KOPT-K1 (cell line): Measurements from ENCODE around the gene PILRB.
A peak's percentile ranks its signal among the peaks of the same experiment; 100 is the strongest.
"Not testable (repeated sequence)": the region's sequence is repeated elsewhere in the genome, so short reads cannot be mapped to it uniquely, and the experiment has no call there.

ENCODE experiments used
- H3K27ac ChIP-seq: fragments of 200-600 bp; sonication (generic); 2 replicates; pipeline ENCODE4 v1.5.1; 2016; ENCODE audit warnings: antibody characterized with exemption, mild to moderate bottlenecking, low read depth, low read length; ENCODE audit not compliant: poor library complexity, severe bottlenecking
- H3K36me3 ChIP-seq: fragments of 200-600 bp; sonication (generic); 2 replicates; pipeline ENCODE4 v1.5.1; 2017; ENCODE audit warnings: antibody characterized with exemption, mild to moderate bottlenecking, low read length, moderate library complexity; ENCODE audit not compliant: insufficient read depth
- H3K9me3 ChIP-seq: fragments of 200-600 bp; sonication (generic); 2 replicates; pipeline ENCODE4 v1.5.1; 2017; ENCODE audit warnings: antibody characterized with exemption, low read length, mild to moderate bottlenecking; ENCODE audit not compliant: insufficient read depth, poor library complexity, severe bottlenecking

Gene PILRB

GRCh38 chr7:100358027-100358856, at the start of gene PILRB:
TSS of gene PILRB (plus strand) at chr7:100358117. CDS start at chr7:100358303, 186 bp downstream.
- Histone ChIP-seq H3K36me3 (peaks cover 100% of the 10 kb centered on the region), H3K9me3 (no peaks in the 10 kb centered on the region), H3K27ac (no peak within 1 kb of the TSS)

- not testable (repeated sequence) for H3K9me3 ChIP-seq, H3K27ac ChIP-seq
- peaks cover 12% of the 10 kb centered on the region; the same call in 1 of the 2 replicates for H3K36me3 ChIP-seq
These were observed 39.6 kb upstream of the PILRB start for GRCh38 chr7:100318329-100318728.

GRCh38 chr7:100321648-100322047, 36.3 kb upstream of the PILRB start:
- not testable (repeated sequence) for H3K27ac ChIP-seq, H3K9me3 ChIP-seq
- H3K36me3 ChIP-seq = peaks cover 34% of the 10 kb centered on the region

- H3K9me3 ChIP-seq, H3K27ac ChIP-seq: not testable (repeated sequence)
- H3K36me3 ChIP-seq = peaks cover 57% of the 10 kb centered on the region
These were observed 33.7 kb upstream of the PILRB start for GRCh38 chr7:100324194-100324593.

- H3K36me3 ChIP-seq = peaks cover 59% of the 10 kb centered on the region
- H3K27ac ChIP-seq = not testable (repeated sequence)
These were observed 32.2 kb upstream of the PILRB start for GRCh38 chr7:100325671-100326070.

GRCh38 chr7:100326914-100327313, 31.0 kb upstream of the PILRB start:
- peaks cover 61% of the 10 kb centered on the region for H3K36me3 ChIP-seq
- H3K27ac ChIP-seq, H3K9me3 ChIP-seq: not testable (repeated sequence)

More at GRCh38 chr7:100325671-100326070, 32.2 kb upstream of the PILRB start:
- H3K9me3 ChIP-seq = not testable (repeated sequence)

GRCh38 chr7:100335566-100336466, 22.1 kb upstream of the PILRB start:
- Histone ChIP-seq H3K36me3 (peaks cover 34% of the 10 kb centered on the region), H3K27ac (peak overlapping the region; percentile 79)
- not testable (repeated sequence) for H3K9me3 ChIP-seq

- not testable (repeated sequence) for H3K27ac ChIP-seq, H3K9me3 ChIP-seq
- H3K36me3 ChIP-seq = peaks cover 50% of the 10 kb centered on the region
These were observed 19.7 kb upstream of the PILRB start for GRCh38 chr7:100338083-100338696.

- Histone ChIP-seq H3K36me3 (peaks cover 74% of the 10 kb centered on the region), H3K27ac (peak overlapping the region; percentile 18)
- H3K9me3 ChIP-seq = not testable (repeated sequence)
These were observed 16.6 kb upstream of the PILRB start for GRCh38 chr7:100341286-100341685.

- Histone ChIP-seq H3K36me3 (peaks cover 83% of the 10 kb centered on the region), H3K27ac (no peak overlapping the region), H3K9me3 (no peaks in the 10 kb centered on the region)
These were observed 15.2 kb upstream of the PILRB start for GRCh38 chr7:100342765-100343164.

GRCh38 chr7:100344124-100344559, 13.8 kb upstream of the PILRB start:
- Histone ChIP-seq H3K36me3 (peaks cover 85% of the 10 kb centered on the region), H3K27ac (peak overlapping the region; percentile 64)
- H3K9me3 ChIP-seq = not testable (repeated sequence)

- Histone ChIP-seq H3K27ac (peak overlapping the region; percentile 64), H3K36me3 (peaks cover 85% of the 10 kb centered on the region)
- H3K9me3 ChIP-seq = not testable (repeated sequence)
These were observed 13.2 kb upstream of the PILRB start for GRCh38 chr7:100344560-100345287.

- not testable (repeated sequence) for H3K9me3 ChIP-seq
- H3K36me3 ChIP-seq = peaks cover 91% of the 10 kb centered on the region
- peak overlapping the region; percentile 64 for H3K27ac ChIP-seq
These were observed 12.6 kb upstream of the PILRB start for GRCh38 chr7:100345288-100345672.

- Histone ChIP-seq H3K36me3 (peaks cover 93% of the 10 kb centered on the region), H3K9me3 (no peaks in the 10 kb centered on the region), H3K27ac (no peak overlapping the region)
These were observed 11.0 kb upstream of the PILRB start for GRCh38 chr7:100346921-100347320.
